C4-2B (cell line): ENCODE data around the gene PPIL1.

Experiments used
- H3K27ac ChIP-seq: fragments of 450-650 bp; 2 replicates; pipeline ENCODE4 v1.5.1; 2017
- ZFX ChIP-seq: fragments of 450-650 bp; IDR thresholded peaks from 2 replicates; pipeline ENCODE4 v1.6.1; 2017
- TF ChIP-seq, protein P1 (sequence below): fragments of 450-650 bp; conservative IDR thresholded peaks from 2 replicates; pipeline ENCODE4 v1.5.1; 2017; ENCODE audit warnings: mild to moderate bottlenecking

PPIL1 gene

DNA sequence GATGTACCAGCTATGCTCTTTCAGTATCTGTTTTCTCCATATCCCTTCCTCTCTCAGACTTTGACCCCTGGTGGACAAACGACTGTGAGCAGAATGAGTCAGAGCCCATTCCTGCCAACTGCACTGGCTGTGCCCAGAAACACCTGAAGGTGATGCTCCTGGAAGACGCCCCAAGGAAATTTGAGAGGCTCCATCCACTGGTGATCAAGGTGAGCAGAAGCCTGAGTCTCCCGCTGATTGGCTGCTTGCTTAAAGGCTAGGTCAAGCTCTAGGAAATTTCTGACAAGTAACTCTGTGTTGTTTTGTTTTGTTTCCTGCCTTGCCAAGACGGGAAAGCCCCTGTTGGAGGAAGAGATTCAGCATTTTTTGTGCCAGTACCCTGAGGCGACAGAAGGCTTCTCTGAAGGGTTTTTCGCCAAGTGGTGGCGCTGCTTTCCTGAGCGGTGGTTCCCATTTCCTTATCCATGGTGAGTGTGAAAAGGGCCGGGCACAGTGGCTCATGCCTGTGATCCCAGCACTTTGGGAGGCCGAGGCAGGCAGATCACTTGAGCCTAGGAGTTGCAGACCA, 39.7 kb upstream of the PPIL1 start:
- no peak for TF ChIP-seq ZFX
- TF ChIP-seq, protein P1, sequence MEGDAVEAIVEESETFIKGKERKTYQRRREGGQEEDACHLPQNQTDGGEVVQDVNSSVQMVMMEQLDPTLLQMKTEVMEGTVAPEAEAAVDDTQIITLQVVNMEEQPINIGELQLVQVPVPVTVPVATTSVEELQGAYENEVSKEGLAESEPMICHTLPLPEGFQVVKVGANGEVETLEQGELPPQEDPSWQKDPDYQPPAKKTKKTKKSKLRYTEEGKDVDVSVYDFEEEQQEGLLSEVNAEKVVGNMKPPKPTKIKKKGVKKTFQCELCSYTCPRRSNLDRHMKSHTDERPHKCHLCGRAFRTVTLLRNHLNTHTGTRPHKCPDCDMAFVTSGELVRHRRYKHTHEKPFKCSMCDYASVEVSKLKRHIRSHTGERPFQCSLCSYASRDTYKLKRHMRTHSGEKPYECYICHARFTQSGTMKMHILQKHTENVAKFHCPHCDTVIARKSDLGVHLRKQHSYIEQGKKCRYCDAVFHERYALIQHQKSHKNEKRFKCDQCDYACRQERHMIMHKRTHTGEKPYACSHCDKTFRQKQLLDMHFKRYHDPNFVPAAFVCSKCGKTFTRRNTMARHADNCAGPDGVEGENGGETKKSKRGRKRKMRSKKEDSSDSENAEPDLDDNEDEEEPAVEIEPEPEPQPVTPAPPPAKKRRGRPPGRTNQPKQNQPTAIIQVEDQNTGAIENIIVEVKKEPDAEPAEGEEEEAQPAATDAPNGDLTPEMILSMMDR, result peak; percentile 61
- H3K27ac ChIP-seq, result peak overlapping the region; percentile 8; the same call in 1 of the 2 replicates

DNA sequence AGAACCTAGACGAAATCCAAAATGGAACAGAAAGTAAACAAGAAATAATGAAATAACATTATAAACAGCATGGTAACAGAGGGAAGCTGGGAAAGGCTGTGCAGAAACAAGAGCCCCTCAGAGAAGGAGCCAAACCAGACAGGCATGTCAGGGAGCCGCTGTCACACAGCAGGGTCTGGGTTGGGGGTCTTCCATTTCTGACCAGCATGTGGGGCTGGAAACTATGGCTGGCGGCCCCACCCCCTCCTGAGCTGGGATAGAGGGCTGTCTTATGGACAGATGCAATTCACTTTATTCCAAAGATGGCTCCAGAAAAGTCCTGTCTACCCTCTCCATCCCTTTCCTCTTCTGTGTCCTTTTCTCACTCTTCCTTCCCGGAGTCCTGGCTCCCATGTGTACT, 38.5 kb upstream of the PPIL1 start:
- no peak overlapping the region for H3K27ac ChIP-seq
- TF ChIP-seq ZFX, result no peak
- TF ChIP-seq, protein P1, result no peak

DNA sequence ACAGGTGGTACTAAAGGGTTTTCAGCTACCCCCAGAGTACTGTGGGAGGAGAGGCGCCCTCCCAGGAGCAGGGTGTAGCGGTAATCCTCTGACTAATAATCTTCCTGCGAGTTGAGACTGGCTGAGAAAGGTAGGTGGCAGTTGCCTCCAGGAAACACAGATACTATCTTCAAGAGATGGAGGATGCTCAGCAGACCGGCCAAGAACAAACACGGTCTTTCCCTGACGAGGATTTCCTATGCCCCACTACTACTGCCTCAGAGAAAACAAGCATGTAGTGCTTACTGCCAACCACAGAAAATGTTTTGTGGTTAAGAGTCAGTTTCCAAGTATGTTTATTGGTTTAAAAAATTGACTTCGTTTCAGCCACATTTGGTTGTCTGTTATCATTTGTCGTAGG, 38.0 kb upstream of the PPIL1 start:
- TF ChIP-seq, protein P1, result no peak
- no peak for TF ChIP-seq ZFX
- no peak overlapping the region for H3K27ac ChIP-seq

DNA sequence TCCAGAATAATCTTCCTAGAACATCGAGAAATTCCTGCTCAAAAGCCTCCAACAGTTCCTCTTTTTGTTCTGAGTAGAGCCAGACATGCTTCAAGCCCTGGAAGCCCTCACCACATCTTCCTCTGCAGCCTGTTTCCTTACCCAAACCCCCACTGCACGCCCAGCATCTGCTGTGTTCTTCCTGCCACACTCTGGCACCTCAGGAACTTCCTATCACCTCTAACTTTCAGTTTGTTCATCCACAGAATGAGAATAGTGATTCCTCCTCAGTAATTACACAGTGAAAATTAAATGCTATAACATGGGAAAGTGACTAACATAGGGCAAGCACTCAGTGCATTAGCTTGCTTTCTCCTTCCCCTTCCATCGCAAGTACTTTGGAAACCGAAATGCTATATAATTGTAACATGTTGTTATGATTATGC, 37.4 kb upstream of the PPIL1 start:
- no peak overlapping the region for H3K27ac ChIP-seq
- TF ChIP-seq, protein P1, result no peak
- TF ChIP-seq ZFX, result no peak

DNA sequence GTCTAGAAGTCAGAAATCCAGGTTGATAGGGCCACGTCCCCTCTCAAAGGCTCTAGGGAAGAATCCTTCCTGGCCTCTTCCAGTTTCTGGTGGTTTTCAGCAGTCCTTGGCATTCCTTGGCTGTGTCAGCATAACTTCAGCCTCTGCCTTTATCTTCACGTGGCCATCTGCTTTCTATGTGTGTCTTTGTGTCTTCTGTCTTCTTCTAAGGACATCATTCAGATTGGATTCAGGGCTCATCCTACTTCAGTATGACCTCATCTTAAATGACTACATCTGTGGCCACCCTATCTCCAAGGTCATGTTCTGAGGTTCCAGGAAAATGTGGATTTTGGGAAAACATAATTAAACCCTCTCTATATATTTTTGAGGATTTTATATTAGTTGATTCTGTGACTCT, 34.1 kb upstream of the PPIL1 start:
- H3K27ac ChIP-seq, result no peak overlapping the region
- no peak for TF ChIP-seq ZFX
- TF ChIP-seq, protein P1, result no peak

DNA sequence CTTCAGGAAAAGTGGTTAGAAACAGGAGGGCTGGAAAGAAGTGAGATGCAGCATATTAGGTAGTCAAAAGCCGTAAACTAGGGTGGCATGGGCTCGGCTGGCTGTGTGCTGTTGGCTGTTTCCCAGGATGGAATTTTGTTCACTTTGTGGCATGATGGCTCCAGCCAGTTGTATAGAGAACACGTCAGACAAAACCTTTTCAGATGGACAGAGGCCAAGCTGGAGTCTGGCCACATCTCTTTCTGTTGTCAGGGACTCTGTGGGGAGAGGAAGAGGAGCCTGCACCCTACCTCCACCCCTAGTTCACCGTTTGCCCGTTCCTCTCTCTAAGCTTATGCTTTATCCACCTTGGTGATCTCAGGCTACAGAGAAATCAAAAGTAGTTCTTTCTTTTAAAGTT, 33.2 kb upstream of the PPIL1 start:
- peak overlapping the region; percentile 22; the same call in 1 of the 2 replicates for H3K27ac ChIP-seq
- TF ChIP-seq, protein P1, result no peak
- TF ChIP-seq ZFX, result no peak

DNA sequence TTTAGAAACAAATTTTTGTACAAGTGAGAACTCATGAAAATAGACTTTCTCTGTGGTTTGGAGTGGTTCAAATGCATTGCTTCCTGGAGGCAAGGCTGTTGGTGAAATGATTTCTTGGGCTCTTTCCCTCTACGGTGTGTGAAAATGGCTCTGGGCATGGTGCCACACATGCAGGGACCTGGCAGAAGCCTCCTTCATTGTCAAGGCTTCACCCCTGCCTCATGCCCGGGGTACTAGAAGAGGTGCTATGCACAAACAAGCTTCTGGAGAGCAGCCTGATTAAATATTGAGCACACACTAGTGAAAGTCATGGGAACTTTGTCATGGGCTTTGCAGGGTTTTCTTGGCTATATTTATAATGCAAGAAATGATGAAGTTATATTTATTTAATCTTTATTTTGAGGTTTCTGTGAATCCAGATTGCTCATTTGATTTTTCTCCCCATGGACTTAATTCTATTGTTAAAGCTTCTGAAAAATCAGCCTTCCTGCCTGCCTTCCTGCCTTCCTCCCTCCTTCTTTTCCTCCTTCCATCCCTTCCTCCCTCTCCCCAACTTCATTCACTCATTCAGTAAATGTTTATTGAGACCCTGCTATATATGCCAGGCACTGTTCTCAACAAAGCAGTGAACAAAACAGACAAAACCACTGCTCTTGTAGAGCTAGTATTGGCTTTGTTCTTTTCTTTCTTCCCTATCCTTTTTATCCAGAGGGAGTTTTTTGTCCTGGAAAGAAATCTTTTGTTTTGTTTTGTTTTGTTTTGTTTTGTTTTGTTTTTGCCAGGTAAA, 32.1 kb upstream of the PPIL1 start:
- no peak overlapping the region for H3K27ac ChIP-seq

More for the DNA sequence above, 32.1 kb upstream of the PPIL1 start:
- TF ChIP-seq, protein P1, result no peak
- no peak for TF ChIP-seq ZFX
